Lower leg skin (tissue), 3 donors: ENCODE results near the gene RPS6KC1.

Experiments
- CTCF ChIP-seq, 3 donors: fragments of 450-650 bp; IDR thresholded peaks; one replicate each; pipeline ENCODE4 v1.5.1; 2016; ENCODE audit warnings: antibody characterized with exemption in 3 of 3, mild to moderate bottlenecking in 3 of 3, moderate library complexity in 2 of 3
- POLR2A ChIP-seq, 2 donors: fragments of 450-650 bp; IDR thresholded peaks; one replicate each; pipeline ENCODE4 v1.6.1; 2016 to 2017; ENCODE audit warnings: antibody characterized with exemption in 2 of 2, mild to moderate bottlenecking in 1 of 2, moderate library complexity in 1 of 2

- no peak for TF ChIP-seq CTCF (IDR thresholded peaks at IDR 0.05)
- no peak for TF ChIP-seq POLR2A (IDR thresholded peaks at IDR 0.05)
Measured at GRCh38 chr1:213124590-213124989, 73.5 kb downstream of the RPS6KC1 start.
